ENCODE results near the gene CRIM1. TPM values are rescaled to one million over a fixed set of nuclear protein-coding genes. Genes with fewer than 3 reads are reported as not detected.

The CRIM1 gene
- total RNA-seq (2022; extraction: Qiagen RNA extraction; ENCODE audit: low read depth) = 104 to 157 TPM (median 143 TPM) in 5 replicates

GRCh38 chr2:36355151-36355889 lies at the start of gene CRIM1:
Gene CRIM1 (plus strand): TSS chr2:36355778. CDS start chr2:36356293, 515 bp downstream.

GRCh38 chr2:36597532-36598377 lies 242.2 kb downstream of the CRIM1 start, which contains the start of gene FEZ2:
Gene FEZ2 (minus strand): TSS chr2:36598168. CDS start chr2:36598142, 26 bp downstream.

Other genes starting within 250 kb of the CRIM1 start
- 41.9 to 64.0 TPM (median 49.4 TPM) in 5 replicates for gene FEZ2, start 242.4 kb downstream of the CRIM1 start, total RNA-seq (2022; extraction: Qiagen RNA extraction; ENCODE audit: low read depth)

Data from A549 treated with RU486 at 1 μM for 4 hours (cell line).